Measurements from ENCODE around the gene PSME4.

Gene PSME4

GRCh38 chr2:53970724-53971602, at the start of gene PSME4:
Gene PSME4 (minus strand): TSS chr2:53970993. CDS start chr2:53970784, 209 bp downstream.
- peak; percentile 66 for DNase-seq

- no peak for DNase-seq
These were observed 45.3 kb upstream of the PSME4 start for GRCh38 chr2:54015798-54016699.

GRCh38 chr2:54013996-54014395, 43.2 kb upstream of the PSME4 start:
- DNase-seq, result no peak

- DNase-seq, result no peak
These were observed 41.8 kb upstream of the PSME4 start for GRCh38 chr2:54012538-54013141.

- DNase-seq, result no peak
These were observed 38.8 kb upstream of the PSME4 start for GRCh38 chr2:54009549-54009948.

- DNase-seq, result no peak
These were observed 37.6 kb upstream of the PSME4 start for GRCh38 chr2:54008439-54008838.

GRCh38 chr2:54000524-54000923, 29.7 kb upstream of the PSME4 start:
- DNase-seq, result peak; percentile 4

- no peak for DNase-seq
These were observed 29.3 kb upstream of the PSME4 start for GRCh38 chr2:54000122-54000521.

GRCh38 chr2:53998834-53999233, 28.0 kb upstream of the PSME4 start:
- DNase-seq, result no peak

- peak; percentile 72 for DNase-seq
These were observed 24.3 kb upstream of the PSME4 start for GRCh38 chr2:53994818-53995808.

GRCh38 chr2:53991948-53992347, 21.2 kb upstream of the PSME4 start:
- DNase-seq, result no peak

- DNase-seq, result no peak
These were observed 18.5 kb upstream of the PSME4 start for GRCh38 chr2:53989210-53989862.

GRCh38 chr2:53987336-53987921, 16.6 kb upstream of the PSME4 start:
- DNase-seq, result no peak

GRCh38 chr2:53985646-53986045, 14.9 kb upstream of the PSME4 start:
- DNase-seq, result no peak

- DNase-seq, result peak; percentile 28
These were observed 647 bp downstream of the PSME4 start for GRCh38 chr2:53969968-53970723.

GRCh38 chr2:53969285-53969967, 1.4 kb downstream of the PSME4 start:
- no peak for DNase-seq

GRCh38 chr2:53964987-53965687, 5.7 kb downstream of the PSME4 start:
- DNase-seq, result no peak

- DNase-seq, result no peak
These were observed 6.4 kb downstream of the PSME4 start for GRCh38 chr2:53964257-53964952.
